NT2/D1 (cell line): ENCODE results near the gene SGF29.

Experiments
- YY1 ChIP-seq: IDR thresholded peaks from 2 replicates; pipeline ENCODE4 v1.6.1; 2011; ENCODE audit not compliant: insufficient read length, insufficient read depth
- ZNF274 ChIP-seq: IDR thresholded peaks from 2 replicates; pipeline ENCODE4 v1.6.1; 2011; ENCODE audit warnings: mild to moderate bottlenecking, low read depth, low read length

DNA sequence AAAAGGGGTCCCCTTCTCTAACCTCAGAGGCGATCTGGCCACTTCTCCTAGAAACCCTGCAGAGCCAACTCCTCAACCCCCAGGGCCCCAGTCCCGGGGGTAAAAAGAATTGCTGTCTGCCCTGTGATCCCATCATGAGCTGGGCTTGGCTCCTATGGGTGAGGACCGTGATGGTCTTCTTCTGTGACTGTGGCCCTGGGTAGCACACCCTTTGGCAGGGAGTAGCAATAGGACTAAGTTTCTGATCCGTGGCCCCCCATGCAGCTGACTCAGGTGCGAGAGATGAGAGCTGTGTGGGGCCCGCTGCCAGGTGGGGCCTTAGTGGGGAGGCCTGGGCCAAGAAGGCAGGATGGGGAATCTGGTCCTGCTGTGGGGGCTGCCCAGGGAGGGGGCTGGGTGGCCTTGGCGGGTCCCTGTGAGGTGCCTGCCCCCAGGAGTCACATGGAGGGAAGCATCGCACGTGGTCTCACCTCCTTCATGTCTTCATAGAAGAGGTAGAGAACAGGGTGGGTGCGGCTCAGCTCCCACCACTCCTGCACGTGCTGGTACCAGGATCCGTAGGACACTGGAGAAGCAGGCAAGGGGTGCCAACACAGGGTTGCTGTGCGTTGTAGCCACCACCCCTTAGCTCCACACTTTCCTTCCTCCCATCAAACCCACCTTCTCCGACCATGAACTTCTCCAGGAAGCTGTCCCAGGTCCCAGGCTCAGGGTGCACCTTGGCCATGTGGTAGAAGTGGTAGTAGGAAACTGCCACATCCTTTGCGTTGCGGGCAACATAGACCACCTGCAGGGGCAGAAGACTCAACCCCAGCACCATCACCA, 52.8 kb downstream of the SGF29 start:
- no peak for TF ChIP-seq ZNF274
- TF ChIP-seq YY1 = no peak
